Measurements from ENCODE around the gene SNRNP40. TPM values are rescaled to one million over a fixed set of nuclear protein-coding genes. Genes with fewer than 3 reads are reported as not detected.

Gene SNRNP40
- total RNA-seq, 3 donors from 2014 or later = 40.2 to 73.4 (median 66.6) TPM

DNA sequence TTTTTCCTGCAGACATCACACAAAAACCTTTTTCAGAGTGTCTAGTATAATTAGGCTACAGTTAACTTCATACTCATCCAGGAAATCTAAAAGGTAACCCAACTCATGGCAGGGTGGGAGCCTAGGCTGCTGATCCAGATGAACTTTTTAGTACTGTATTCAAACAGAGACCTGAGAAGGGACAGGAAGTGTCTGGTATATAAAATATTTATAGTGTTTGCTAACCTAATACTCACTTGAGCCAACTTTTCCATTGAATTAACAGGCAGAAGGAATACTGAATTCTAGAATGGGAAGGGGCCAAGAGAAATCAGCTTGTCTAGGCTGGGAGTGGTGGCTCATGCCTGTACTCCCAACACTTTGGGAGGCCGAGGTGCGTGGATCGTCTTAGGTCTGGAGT, 34.7 kb downstream of the SNRNP40 start:
- Histone ChIP-seq H3K4me3 (no peak overlapping the region), H3K36me3 (no peaks in the 10 kb centered on the region), H3K4me1 (no peaks in the 10 kb centered on the region), H3K27me3 (no peaks in the 10 kb centered on the region), H3K9me3 (no peaks in the 10 kb centered on the region), H3K27ac (no peak overlapping the region)
- TF ChIP-seq POLR2A (IDR thresholded peaks at IDR 0.05) (no peak), POLR2AphosphoS5 (IDR thresholded peaks at IDR 0.05) (no peak)
- TF ChIP-seq, protein P1, sequence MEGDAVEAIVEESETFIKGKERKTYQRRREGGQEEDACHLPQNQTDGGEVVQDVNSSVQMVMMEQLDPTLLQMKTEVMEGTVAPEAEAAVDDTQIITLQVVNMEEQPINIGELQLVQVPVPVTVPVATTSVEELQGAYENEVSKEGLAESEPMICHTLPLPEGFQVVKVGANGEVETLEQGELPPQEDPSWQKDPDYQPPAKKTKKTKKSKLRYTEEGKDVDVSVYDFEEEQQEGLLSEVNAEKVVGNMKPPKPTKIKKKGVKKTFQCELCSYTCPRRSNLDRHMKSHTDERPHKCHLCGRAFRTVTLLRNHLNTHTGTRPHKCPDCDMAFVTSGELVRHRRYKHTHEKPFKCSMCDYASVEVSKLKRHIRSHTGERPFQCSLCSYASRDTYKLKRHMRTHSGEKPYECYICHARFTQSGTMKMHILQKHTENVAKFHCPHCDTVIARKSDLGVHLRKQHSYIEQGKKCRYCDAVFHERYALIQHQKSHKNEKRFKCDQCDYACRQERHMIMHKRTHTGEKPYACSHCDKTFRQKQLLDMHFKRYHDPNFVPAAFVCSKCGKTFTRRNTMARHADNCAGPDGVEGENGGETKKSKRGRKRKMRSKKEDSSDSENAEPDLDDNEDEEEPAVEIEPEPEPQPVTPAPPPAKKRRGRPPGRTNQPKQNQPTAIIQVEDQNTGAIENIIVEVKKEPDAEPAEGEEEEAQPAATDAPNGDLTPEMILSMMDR (IDR thresholded peaks at IDR 0.05) = no peak
- no peak for DNase-seq (ENCODE audit: low spot score in 2 of 2)
- intact Hi-C loops (cut with DNase I; ENCODE audit: low total_unique reads) = no loop called here

DNA sequence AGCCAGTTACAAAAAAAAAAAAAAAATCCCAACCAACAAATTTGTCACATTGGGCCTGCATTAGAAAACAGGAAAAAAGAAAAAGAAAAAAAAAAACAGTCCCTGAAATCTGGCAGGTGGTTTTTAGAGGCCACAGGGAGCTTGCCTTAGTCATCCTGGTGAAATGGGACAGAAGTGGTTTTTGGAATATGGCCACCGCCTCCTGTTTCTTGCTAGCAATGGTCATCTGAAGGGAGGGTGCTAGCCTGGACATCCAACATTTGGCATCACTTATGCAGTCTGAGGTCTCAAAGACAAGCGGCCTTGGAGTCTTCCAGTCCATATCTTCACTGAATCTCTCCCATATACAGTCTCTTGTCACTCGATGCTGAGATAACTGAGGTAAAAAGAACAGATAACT, 36.8 kb downstream of the SNRNP40 start:
- TF ChIP-seq, protein P1 (IDR thresholded peaks at IDR 0.05) = no peak
- no peak for TF ChIP-seq POLR2AphosphoS5 (IDR thresholded peaks at IDR 0.05)
- no peak for TF ChIP-seq POLR2A (IDR thresholded peaks at IDR 0.05)
- intact Hi-C loops (cut with DNase I; ENCODE audit: low total_unique reads) = no loop called here
- Histone ChIP-seq H3K9me3 (no peaks in the 10 kb centered on the region), H3K36me3 (no peaks in the 10 kb centered on the region), H3K27me3 (no peaks in the 10 kb centered on the region), H3K4me1 (no peaks in the 10 kb centered on the region), H3K4me3 (no peak overlapping the region), H3K27ac (no peak overlapping the region)
- no peak for DNase-seq (ENCODE audit: low spot score in 2 of 2)

DNA sequence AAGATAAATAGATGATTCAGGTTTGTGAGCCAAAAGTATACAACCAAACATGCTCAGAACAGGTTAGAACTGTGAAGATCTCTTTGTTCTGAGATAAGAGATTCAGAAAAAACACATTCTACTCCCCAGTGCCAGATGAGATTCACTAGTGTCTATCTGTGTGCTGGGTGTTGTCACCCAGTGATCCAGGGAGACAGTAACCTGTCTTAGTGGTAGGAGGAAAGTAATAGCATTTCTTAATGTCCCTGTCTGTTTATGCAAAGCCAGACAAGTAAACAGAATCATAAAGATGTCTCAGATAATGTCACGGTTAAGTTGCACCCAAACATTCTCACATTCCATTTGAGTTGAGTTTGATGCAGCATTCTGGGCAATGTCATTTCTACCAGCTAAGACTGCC, 38.0 kb downstream of the SNRNP40 start:
- Histone ChIP-seq H3K9me3 (no peaks in the 10 kb centered on the region), H3K36me3 (no peaks in the 10 kb centered on the region), H3K27me3 (no peaks in the 10 kb centered on the region), H3K4me1 (no peaks in the 10 kb centered on the region), H3K4me3 (no peak overlapping the region), H3K27ac (no peak overlapping the region)
- TF ChIP-seq POLR2AphosphoS5 (IDR thresholded peaks at IDR 0.05) = no peak
- TF ChIP-seq, protein P1 (IDR thresholded peaks at IDR 0.05) = no peak
- no peak for TF ChIP-seq POLR2A (IDR thresholded peaks at IDR 0.05)
- DNase-seq (ENCODE audit: low spot score in 2 of 2) = no peak
- intact Hi-C loops (cut with DNase I; ENCODE audit: low total_unique reads) = no loop called here

DNA sequence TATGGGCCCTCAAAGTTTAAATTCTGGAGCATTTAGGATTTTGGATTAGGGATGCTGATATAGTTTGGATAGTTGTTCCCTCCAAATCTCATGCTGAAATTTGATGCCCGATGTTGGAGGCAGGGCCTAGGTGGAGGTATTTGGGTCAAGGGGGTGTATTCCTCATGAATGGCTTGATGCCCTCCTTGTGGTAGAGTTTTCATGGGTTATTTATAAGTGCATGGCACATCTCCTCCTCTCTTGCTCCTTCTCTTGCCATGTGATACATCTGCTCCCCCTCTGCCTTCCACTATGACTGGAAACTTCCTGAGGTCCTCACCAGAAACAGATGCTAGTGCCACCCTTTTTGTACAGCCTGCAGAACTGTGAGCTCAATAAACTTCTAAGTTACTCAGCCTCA, 39.4 kb downstream of the SNRNP40 start:
- no peak for DNase-seq (ENCODE audit: low spot score in 2 of 2)
- no peak overlapping the region for H3K4me3 ChIP-seq
- no peak for TF ChIP-seq POLR2AphosphoS5 (IDR thresholded peaks at IDR 0.05)
- TF ChIP-seq, protein P1 (IDR thresholded peaks at IDR 0.05) = no peak
- TF ChIP-seq POLR2A (IDR thresholded peaks at IDR 0.05) = no peak
- no peaks in the 10 kb centered on the region for H3K27me3 ChIP-seq
- H3K9me3 ChIP-seq = no peaks in the 10 kb centered on the region
- no peak overlapping the region for H3K27ac ChIP-seq
- intact Hi-C loops (cut with DNase I; ENCODE audit: low total_unique reads) = no loop called here
- H3K36me3 ChIP-seq = no peaks in the 10 kb centered on the region
- no peaks in the 10 kb centered on the region for H3K4me1 ChIP-seq

DNA sequence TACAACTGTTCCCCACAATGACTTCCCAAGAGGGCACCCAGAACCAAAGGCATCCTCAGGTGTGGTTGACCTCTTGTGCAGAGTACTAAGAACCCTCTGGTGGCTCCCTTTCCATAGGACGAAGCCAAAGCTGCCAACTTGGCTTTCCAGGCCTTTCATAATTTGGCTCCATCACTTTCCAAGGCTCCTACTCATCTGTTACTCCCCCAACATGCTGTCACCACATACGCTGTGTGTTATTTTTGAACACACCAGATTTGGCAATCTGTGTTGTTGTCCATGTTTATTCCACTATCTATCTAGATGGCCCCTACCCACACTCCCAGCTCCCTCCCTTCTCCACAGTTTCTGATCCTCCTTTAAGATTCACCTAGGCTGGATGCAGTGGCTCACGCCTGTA, 46.7 kb downstream of the SNRNP40 start:
- Histone ChIP-seq H3K27me3 (no peaks in the 10 kb centered on the region), H3K4me3 (no peak overlapping the region), H3K4me1 (no peaks in the 10 kb centered on the region), H3K27ac (no peak overlapping the region), H3K36me3 (no peaks in the 10 kb centered on the region), H3K9me3 (no peaks in the 10 kb centered on the region)
- DNase-seq (ENCODE audit: low spot score in 2 of 2) = no peak
- TF ChIP-seq, protein P1 (IDR thresholded peaks at IDR 0.05) = no peak
- TF ChIP-seq POLR2A (IDR thresholded peaks at IDR 0.05) (no peak), POLR2AphosphoS5 (IDR thresholded peaks at IDR 0.05) (no peak)
- intact Hi-C loops (cut with DNase I; ENCODE audit: low total_unique reads) = no loop called here
